SK-N-MC (cell line): Measurements from ENCODE around the gene SPART.

Source experiments
- EZH2 ChIP-seq: fragments of 200-600 bp; sonication (generic); IDR thresholded peaks from one replicate; pipeline ENCODE4 v1.6.1; 2017; ENCODE audit warnings: antibody characterized with exemption
- POLR2AphosphoS5 ChIP-seq: IDR thresholded peaks from 2 replicates; pipeline ENCODE4 v1.6.1; 2012; ENCODE audit warnings: mild to moderate bottlenecking, low read depth, low read length, borderline replicate concordance

DNA sequence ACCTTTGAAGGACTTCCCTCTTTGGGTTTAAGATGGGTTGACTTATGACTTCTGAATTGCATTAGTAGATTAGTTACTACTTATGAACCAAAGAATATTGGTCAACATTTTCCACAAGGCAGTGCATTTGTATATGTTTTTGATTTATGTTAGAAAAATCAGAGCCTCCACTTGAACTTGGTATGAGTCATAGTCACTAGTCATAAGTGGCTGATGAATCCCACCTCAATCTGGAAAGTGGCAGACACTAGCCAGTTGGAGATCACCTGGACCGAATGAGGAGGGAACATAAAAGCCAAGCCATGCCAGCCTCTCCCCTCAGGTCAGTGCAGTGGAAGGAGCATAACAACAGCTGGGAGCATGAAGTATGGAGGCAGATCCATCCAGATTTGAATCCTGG, 39.3 kb upstream of the SPART start:
- TF ChIP-seq POLR2AphosphoS5 = no peak
- no peak for TF ChIP-seq EZH2
